ENCODE data around the gene RAB7A.

The RAB7A gene

DNA sequence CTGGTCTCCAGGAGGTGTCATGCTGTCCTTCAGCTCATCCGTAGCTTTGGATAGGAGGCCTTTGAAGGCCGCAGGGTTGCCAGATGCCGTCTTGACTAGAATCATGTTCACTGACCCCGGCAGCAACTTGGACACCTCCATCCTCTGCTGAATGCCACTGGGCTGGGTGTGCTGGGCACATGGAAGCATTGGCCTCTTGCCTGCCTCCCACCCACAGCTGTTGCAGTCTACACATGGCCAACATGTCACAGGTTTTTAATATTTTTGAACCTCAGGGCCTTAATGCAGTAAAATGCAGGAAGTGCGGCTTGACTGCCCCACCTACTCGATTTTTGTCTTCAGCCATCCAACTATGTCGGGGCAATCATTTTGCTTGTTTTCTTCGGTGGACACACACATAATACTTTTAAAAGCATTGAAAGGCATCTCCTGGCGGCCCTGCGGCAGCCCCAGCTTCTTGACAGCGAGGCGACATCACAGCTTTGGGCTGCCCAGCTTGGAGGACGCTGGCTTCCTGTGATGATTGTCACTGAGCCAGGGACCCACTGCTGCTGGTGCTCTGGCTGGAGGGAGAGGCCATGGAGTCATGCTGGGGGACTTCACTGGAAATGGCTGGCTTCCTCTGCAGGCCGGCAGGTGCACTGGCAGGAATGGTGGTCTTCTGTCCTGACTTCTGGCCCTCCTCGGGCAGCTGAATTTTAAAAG, 121.8 kb downstream of the RAB7A start:
- TF ChIP-seq, protein P1, sequence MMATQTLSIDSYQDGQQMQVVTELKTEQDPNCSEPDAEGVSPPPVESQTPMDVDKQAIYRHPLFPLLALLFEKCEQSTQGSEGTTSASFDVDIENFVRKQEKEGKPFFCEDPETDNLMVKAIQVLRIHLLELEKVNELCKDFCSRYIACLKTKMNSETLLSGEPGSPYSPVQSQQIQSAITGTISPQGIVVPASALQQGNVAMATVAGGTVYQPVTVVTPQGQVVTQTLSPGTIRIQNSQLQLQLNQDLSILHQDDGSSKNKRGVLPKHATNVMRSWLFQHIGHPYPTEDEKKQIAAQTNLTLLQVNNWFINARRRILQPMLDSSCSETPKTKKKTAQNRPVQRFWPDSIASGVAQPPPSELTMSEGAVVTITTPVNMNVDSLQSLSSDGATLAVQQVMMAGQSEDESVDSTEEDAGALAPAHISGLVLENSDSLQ (IDR thresholded peaks at IDR 0.05): no peak
- TF ChIP-seq ZNF384 (IDR thresholded peaks at IDR 0.05): no peak
- TF ChIP-seq NFRKB (IDR thresholded peaks at IDR 0.05): no peak
- TF ChIP-seq SP1 (IDR thresholded peaks at IDR 0.05): no peak
- no peak for TF ChIP-seq CTBP1 (IDR thresholded peaks at IDR 0.05; ENCODE audit: borderline replicate concordance)
- TF ChIP-seq ARNT (IDR thresholded peaks at IDR 0.05): no peak
- no peak for TF ChIP-seq TARDBP (IDR thresholded peaks at IDR 0.05)
- no peak for TF ChIP-seq FOXK2 (IDR thresholded peaks at IDR 0.05)
- no peak for TF ChIP-seq FOXM1 (IDR thresholded peaks at IDR 0.05; ENCODE audit: borderline replicate concordance)
- no peak for TF ChIP-seq BHLHE40 (IDR thresholded peaks at IDR 0.05; ENCODE audit: borderline replicate concordance)
- TF ChIP-seq LEF1 (IDR thresholded peaks at IDR 0.05; ENCODE audit: borderline replicate concordance): no peak
- TF ChIP-seq SUZ12 (IDR thresholded peaks at IDR 0.05): no peak
- no peak for TF ChIP-seq FOXA1 (IDR thresholded peaks at IDR 0.05)
- no peak for TF ChIP-seq L3MBTL2 (conservative IDR thresholded peaks at IDR 0.05)
- no peak for TF ChIP-seq ELF4 (IDR thresholded peaks at IDR 0.05)
- POLR2A ChIA-PET: no interaction called here
- no peak for DNase-seq (ENCODE audit: extremely low spot score)
- CTCF ChIA-PET: interaction anchor here (2.4 kb wide), 1 partner anchor 167 kb away, joined by 7 read pairs; no protein-coding TSS in a partner anchor

DNA sequence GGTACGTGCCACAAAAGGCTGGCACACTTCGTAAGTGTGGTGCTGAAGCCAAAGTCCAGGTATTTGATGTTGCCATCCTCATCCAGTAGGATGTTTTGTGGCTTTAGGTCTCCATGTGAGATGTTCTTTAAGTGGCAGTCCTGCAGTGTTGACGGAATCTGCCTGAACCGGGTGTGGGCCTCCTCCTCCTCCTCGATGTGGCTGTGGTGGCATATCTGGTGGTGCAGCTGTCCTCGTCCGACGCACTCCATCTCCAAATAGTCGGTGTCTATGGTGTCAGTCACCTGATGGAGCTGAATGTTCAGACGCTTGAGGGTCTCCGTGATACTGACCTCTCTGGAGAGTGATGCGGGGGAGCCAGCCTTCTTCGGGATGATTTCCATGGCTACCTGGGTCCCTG, 123.0 kb downstream of the RAB7A start:
- ChIA-PET CTCF (no interaction called here), POLR2A (no interaction called here)
- TF ChIP-seq HDGF (IDR thresholded peaks at IDR 0.05; ENCODE audit: borderline replicate concordance) (no peak), TARDBP (IDR thresholded peaks at IDR 0.05) (no peak), FOXA1 (IDR thresholded peaks at IDR 0.05) (no peak), SUZ12 (IDR thresholded peaks at IDR 0.05) (no peak), FOXK2 (IDR thresholded peaks at IDR 0.05) (no peak), ELF4 (IDR thresholded peaks at IDR 0.05) (no peak), ZNF384 (IDR thresholded peaks at IDR 0.05) (no peak), FOXM1 (IDR thresholded peaks at IDR 0.05; ENCODE audit: borderline replicate concordance) (no peak), ARNT (IDR thresholded peaks at IDR 0.05) (no peak), CTBP1 (IDR thresholded peaks at IDR 0.05; ENCODE audit: borderline replicate concordance) (no peak), BHLHE40 (IDR thresholded peaks at IDR 0.05; ENCODE audit: borderline replicate concordance) (no peak), SP1 (IDR thresholded peaks at IDR 0.05) (no peak), LEF1 (IDR thresholded peaks at IDR 0.05; ENCODE audit: borderline replicate concordance) (no peak)
- TF ChIP-seq, protein P1 (IDR thresholded peaks at IDR 0.05): no peak
- no peak for DNase-seq (ENCODE audit: extremely low spot score)

DNA sequence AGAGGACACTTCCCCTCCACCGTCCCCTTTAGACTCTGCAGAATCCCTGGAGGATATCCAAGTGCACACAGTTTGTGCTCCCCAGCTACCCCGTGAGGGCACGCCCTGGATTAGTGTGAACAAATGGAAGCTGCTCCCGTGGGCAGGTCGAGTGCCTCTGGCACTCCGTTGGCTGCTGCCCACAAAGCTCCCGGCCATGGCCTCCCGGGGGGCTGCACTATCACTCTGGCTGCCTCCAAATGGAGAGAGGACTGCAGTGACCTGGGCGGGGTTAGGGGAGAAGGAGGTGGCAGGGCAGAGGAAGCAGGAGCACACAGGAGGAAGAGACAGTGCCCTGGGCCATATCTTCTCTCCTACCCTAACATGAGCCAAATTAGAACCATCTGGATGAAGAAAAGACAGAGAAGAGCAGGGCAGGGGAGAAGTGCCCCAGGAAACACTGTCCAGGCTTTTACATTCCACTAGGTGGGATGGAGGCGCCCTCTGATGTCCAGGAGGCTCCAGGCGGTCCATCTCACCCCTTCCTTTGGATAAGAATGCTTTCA, 124.0 kb downstream of the RAB7A start:
- DNase-seq (ENCODE audit: extremely low spot score): no peak
- POLR2A ChIA-PET: no interaction called here
- TF ChIP-seq CTBP1 (IDR thresholded peaks at IDR 0.05; ENCODE audit: borderline replicate concordance): no peak
- TF ChIP-seq ARNT (IDR thresholded peaks at IDR 0.05): no peak
- TF ChIP-seq HDGF (IDR thresholded peaks at IDR 0.05; ENCODE audit: borderline replicate concordance): no peak
- CTCF ChIA-PET: no interaction called here

DNA sequence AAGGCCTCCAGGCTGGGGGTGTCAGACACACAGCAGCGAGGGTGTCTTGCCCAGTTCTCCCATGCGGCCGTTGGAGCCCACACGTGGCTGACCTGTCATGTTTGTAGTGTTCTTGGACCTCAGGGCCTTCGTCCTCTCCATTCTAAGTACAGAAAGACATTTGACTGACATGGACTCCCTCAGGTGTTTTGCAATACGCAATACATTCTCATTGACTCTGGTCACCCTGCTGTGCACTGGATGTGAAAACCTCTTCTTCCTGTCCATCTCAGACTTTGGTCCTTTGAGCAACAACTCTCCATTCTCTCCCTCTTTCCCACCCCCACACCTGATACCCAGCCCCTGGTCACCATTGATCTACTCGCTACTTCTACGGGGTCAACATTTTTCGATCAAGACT, 124.6 kb downstream of the RAB7A start:
- no peak for DNase-seq (ENCODE audit: extremely low spot score)
- ChIA-PET POLR2A (no interaction called here), CTCF (no interaction called here)
- TF ChIP-seq SUZ12 (IDR thresholded peaks at IDR 0.05) (no peak), FOXA1 (IDR thresholded peaks at IDR 0.05) (no peak), FOXM1 (IDR thresholded peaks at IDR 0.05; ENCODE audit: borderline replicate concordance) (no peak), HDGF (IDR thresholded peaks at IDR 0.05; ENCODE audit: borderline replicate concordance) (no peak), L3MBTL2 (conservative IDR thresholded peaks at IDR 0.05) (no peak), LEF1 (IDR thresholded peaks at IDR 0.05; ENCODE audit: borderline replicate concordance) (no peak), BHLHE40 (IDR thresholded peaks at IDR 0.05; ENCODE audit: borderline replicate concordance) (no peak), FOXK2 (IDR thresholded peaks at IDR 0.05) (no peak), SP1 (IDR thresholded peaks at IDR 0.05) (no peak), TARDBP (IDR thresholded peaks at IDR 0.05) (no peak), CTBP1 (IDR thresholded peaks at IDR 0.05; ENCODE audit: borderline replicate concordance) (no peak), NFRKB (IDR thresholded peaks at IDR 0.05) (no peak), ELF4 (IDR thresholded peaks at IDR 0.05) (no peak), ZNF384 (IDR thresholded peaks at IDR 0.05) (no peak), ARNT (IDR thresholded peaks at IDR 0.05) (no peak)
- TF ChIP-seq, protein P1 (IDR thresholded peaks at IDR 0.05): no peak

DNA sequence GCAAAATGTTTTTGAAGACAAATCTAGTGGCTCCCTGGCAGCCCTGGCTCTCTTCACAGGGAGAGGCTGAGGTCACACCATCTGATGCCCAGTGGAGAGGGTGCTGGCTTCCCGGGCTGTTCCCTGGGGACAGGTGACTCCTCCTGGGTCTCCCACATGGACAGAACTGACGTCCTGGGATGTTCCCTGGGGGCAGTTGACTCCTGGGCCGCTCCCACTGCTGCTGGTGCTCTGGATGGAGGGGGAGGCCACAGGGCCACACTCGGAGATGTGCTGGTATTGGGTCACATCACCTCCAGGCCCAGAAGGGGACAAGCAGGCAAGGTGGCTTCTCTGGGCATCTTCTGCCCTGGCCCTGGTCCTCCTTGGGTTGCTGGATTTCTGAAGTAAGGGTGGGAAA, 125.6 kb downstream of the RAB7A start:
- no peak for TF ChIP-seq FOXA1 (IDR thresholded peaks at IDR 0.05)
- no peak for TF ChIP-seq SP1 (IDR thresholded peaks at IDR 0.05)
- TF ChIP-seq TARDBP (IDR thresholded peaks at IDR 0.05): no peak
- no peak for TF ChIP-seq NFRKB (IDR thresholded peaks at IDR 0.05)
- no peak for TF ChIP-seq HDGF (IDR thresholded peaks at IDR 0.05; ENCODE audit: borderline replicate concordance)
- TF ChIP-seq FOXM1 (IDR thresholded peaks at IDR 0.05; ENCODE audit: borderline replicate concordance): no peak
- TF ChIP-seq BHLHE40 (IDR thresholded peaks at IDR 0.05; ENCODE audit: borderline replicate concordance): no peak
- no peak for TF ChIP-seq LEF1 (IDR thresholded peaks at IDR 0.05; ENCODE audit: borderline replicate concordance)
- TF ChIP-seq ELF4 (IDR thresholded peaks at IDR 0.05): no peak
- no peak for TF ChIP-seq SUZ12 (IDR thresholded peaks at IDR 0.05)
- DNase-seq (ENCODE audit: extremely low spot score): no peak
- ChIA-PET POLR2A (no interaction called here), CTCF (no interaction called here)

DNA sequence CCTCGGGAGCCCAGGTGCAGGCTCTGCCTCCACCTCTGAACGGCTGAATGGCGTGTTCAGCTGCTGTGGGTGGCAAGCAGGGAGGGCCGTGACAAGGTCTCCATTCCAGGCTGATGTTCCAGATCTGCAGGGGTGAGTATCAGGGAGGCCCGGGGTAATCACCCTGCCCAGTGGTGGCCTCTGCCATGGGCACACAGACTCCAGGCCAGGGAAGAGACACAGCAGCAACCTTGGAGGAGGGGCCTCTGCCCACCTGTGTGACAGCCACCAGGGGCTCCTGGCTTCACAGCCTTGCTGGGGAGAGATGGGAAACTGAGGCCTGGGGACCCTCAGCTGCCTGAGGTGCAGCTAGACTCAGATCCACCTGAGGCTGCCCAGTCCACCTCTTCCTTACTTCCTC, 127.8 kb downstream of the RAB7A start:
- no peak for DNase-seq (ENCODE audit: extremely low spot score)
- ChIA-PET POLR2A (no interaction called here), CTCF (interaction anchor here (0.6 kb wide), 1 partner anchor 113 kb away, joined by 4 read pairs; no protein-coding TSS in a partner anchor)
- TF ChIP-seq ELF4 (IDR thresholded peaks at IDR 0.05) (no peak), ARNT (IDR thresholded peaks at IDR 0.05) (no peak)

All from HEK293T (cell line).